ENCODE results near the gene ABTB1.
"Not testable (repeated sequence)": the region's sequence is repeated elsewhere in the genome, so short reads cannot be mapped to it uniquely, and the experiment has no call there.

ABTB1 gene

DNA sequence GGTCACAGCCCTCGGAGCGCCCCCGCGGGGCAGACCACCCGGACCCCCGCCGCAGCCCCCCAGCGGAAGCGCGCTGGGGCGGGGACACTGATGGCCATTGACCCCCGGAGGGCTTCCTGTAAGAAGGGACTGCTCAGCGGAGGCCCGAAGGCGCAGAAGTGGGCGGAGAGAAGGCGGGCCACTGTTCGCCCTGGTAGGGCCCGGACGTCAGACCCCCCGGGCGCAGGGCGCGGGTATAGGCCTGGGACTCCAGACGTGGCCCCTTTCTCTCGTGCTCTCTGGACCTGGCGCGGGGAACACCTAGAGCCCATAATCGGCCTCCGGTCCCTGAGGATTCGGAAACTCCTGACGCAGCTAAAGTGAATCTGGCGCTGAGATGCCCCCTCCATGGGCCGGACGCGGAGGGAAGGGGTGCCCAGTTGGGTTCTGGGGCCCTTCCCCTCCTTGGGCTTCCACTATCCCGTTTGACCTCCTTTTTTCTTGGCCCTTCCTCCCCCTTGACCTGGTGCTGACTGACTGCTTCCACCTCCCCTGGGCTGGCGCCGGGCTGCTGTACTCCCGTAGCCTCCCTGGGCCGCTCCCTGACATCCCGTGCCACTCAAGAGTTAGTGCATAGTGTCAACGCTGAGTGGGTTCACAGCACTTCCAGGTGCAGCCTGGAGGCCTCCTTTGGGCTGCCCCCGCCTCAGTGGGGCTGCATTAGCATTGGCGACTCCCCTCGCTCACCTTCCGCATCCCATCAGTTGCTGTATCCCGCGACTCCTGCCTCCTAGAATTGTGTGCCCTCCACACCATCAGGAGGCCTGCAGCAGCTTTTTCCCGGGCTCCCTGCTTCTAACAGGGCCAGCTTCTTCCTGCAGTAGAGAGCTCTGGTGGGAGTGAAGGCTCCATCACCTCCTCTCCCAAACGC, 694 bp downstream of the ABTB1 start:
- DNase-seq: peak; percentile 36 to 62

DNA sequence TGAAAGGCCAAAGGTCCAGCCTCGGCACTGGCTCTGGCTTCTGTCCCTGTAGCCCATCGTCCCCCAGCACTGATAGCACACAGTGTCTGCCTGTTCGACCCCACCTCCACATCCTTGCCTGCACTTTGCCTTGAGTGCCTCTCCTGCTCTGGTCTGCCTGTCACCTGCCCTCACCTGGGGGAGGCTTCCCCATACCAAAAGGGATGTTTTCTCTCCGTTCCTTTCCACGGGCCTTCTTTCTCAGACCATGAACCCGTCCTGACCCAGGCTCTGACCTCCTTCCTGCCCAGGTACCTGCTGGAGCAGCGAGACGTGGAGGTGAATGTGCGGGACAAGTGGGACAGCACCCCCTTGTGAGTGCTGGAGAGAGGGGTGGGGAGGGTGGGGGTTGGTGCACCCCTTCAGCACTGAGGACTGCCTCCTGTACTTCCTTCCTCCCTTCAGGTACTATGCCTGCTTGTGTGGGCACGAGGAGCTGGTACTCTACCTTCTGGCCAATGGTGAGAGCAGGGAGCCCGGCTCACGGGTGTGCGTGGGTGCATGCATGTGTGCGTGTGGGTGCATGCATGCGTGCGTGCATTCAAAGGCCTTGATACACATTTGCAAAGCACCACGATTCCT, 1.5 kb downstream of the ABTB1 start:
- no peak for DNase-seq

DNA sequence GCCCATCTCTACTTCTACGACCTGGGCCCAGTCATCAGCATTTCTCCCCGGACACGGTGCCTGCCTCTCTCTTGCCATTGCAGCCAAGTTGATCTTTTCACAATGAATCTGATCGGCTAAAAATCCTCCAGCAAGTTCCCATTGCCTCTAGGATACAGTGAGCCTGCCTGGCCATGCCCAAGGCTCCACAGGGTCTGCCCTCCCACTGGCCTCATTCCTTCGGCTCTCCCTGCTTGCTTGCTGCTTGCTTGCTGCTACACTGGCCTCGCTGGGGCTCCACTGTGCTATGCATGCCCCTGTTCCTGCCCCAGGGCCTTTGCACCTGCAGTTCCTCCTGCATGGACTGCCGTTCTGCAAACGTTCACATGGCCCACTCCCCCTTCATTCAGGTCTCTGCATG, 2.0 kb downstream of the ABTB1 start:
- DNase-seq: no peak

DNA sequence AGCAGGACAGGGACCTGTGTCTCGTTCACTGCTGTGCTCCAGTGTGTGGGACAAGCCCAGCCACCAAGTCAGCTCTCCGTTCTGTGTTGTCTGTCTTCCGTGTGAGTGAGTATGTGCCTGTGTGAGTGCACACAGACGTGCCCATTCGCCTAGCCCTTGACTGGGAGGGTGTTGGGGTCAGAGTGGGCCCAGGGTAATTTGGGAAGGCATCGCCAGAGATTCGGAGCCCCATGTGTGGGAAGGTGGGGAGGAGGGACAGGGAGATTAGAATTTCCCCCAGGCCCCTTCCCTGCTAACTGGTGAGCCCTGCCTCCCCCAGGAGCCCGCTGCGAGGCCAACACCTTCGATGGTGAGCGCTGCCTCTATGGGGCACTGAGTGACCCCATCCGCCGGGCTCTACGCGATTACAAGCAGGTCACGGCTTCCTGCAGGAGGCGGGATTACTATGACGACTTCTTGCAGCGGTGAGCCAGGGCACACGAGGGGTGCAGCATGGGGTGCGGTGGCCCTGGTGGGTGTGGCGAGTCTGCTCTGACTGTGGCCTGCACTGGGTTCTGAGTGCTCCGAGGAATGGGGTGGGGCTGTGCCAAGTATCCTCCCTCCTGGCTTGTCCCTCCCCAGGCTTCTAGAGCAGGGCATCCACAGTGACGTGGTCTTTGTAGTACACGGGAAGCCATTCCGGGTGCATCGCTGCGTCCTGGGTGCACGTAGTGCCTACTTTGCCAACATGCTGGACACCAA, 3.1 kb downstream of the ABTB1 start:
- no peak for DNase-seq

DNA sequence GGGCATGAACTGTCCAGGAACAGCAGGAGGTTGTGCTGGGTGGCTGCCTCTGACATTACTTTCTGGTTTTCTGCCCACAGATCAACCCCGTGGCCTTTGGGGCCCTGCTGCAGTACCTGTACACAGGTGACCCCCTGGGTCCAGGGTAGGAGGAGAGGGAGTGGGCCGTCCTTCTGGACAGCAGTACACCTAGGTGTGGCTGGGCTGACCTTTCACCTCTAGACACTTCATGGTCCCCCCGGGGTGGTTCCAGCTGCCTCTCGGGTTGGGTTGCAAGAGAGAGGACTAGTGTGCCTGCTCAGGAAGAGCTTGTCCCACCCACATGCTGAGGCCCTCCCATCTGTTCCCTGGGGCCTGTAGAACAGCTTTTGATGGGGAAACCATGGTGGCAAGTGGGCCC, 3.7 kb downstream of the ABTB1 start:
- no peak for DNase-seq

DNA sequence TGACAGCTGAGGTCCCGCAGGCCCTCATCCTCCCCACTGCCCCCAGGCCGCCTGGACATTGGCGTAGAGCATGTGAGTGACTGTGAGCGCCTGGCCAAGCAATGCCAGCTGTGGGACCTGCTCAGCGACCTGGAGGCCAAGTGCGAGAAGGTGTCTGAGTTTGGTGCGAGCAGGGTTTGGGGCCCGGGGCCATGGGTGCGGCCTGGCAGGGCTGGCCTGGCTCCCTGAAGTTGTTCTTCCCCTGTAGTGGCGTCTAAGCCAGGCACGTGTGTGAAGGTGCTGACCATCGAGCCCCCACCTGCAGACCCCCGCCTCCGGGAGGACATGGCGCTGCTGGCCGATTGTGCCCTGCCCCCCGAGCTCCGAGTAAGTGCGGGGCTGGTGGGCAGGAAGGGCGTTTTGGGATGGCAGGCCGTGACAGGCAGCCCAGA, 4.2 kb downstream of the ABTB1 start:
- DNase-seq: no peak

DNA sequence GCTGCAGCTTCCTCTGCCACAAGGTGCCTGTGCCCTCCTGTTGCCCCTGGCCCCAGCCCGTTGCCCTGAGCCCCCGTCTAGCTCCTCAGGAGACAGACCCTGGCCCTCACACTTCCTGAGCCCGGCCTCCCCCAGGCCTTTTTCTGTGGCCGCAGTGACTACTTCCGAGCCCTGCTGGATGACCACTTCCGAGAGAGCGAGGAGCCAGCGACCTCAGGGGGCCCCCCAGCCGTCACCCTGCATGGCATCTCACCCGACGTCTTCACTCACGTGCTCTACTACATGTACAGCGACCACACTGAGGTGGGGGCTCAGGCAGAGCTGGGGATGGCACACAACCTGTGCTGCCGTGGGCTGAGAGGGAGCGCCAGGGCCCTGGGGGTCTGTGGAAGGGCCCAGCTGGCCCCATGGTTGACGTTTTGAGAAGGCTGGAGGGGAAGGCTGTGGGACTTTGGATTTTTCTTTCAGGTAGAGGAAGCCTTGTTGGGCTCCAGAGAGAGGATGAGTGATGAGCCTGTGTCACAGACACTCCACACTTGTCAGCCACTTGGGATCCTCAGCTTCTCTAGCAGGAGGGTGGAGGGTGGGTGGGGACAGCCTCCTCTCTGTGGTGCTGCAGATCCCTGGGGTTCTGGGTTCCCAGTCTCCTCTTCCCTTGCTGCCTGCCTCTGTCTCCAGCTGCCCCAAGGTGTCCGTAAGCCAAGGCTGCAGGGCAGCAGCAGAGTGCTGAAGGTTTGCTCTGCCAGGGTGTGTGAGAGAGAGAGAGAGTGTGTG, 5.0 kb downstream of the ABTB1 start:
- DNase-seq: no peak

DNA sequence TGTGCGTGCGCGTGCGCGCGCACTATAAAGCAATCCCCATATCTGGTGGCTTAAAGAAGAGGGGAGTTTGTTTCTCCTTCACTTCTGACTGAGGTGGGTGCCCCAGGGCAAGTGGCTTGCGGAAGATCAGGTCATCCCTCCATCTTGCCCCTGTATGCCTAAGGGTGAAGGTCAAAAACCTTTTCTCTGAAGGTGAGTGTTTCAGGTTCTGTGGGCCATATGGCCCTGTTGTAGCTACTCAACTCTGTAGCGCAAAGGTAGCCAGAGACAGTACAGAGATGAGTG, 5.5 kb downstream of the ABTB1 start:
- DNase-seq: no peak

DNA sequence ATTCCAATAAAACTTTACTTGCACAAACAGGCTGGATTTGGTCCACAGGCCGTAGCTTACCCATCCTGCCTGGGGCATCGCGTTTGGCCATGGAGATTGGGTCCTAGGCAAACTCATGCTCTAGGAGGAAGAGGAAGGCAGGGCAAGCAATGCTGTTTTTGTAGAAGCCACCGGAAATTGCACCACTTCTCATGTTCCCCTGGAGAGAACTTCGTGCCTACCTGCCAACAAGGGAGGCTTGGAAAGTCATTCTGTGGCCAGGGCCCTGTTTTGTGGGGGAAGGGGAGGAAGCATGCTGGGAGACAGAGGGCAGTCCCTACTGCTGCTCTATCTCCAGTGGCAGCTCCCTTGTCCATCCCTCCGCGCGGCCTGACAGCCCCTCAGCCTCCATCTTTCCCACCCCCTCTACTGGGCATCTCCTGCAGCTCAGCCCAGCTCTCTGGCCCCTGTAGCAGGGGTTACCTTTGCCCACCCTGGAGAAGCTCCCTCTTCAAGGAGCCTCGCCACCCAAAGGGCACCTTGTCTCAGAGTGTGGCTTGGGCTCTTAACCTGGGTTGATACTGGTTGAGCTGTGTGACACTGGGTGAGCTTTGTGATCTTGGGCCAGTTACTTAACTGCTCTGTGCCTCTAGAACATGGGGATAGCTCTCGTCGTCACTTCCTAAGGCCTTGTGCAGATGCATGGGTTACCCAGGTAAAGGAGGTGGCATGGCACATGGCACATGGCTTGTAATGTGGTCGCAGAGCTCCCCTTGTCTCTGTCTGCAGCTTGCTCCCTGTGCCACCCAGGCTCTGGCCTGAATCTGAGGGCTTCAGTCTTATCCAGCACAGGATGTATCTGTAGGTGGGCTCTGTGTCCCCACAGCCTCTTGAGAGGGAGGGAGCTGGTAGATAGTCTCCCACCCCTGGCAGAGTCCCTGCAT, 6.1 kb downstream of the ABTB1 start:
- no peak for DNase-seq

DNA sequence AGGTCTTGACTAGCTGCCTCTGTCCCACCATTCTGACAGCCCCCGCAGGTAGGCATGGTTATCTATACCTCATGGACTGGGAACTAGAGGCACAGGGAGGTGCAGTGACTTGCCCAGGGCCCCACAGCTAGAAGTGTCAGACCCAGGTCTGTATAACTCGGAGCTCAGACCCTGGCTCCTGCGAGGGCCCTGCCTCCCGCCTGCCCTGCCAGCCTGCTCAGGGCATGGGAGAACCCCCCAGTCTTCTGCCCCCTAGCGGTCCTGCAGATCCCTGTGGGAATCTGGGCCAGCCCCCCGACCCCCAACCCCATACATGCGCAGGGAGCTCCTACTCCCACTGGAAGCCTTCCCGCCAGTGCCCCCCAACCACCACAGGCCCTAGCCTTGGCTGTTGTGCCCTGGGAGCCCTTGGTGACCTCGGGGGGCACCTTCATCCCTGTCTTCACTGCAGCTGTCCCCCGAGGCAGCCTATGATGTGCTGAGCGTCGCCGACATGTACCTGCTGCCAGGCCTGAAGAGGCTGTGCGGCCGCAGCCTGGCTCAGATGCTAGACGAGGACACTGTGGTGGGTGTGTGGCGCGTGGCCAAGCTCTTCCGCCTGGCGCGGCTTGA, 6.9 kb downstream of the ABTB1 start:
- DNase-seq: no peak

DNA sequence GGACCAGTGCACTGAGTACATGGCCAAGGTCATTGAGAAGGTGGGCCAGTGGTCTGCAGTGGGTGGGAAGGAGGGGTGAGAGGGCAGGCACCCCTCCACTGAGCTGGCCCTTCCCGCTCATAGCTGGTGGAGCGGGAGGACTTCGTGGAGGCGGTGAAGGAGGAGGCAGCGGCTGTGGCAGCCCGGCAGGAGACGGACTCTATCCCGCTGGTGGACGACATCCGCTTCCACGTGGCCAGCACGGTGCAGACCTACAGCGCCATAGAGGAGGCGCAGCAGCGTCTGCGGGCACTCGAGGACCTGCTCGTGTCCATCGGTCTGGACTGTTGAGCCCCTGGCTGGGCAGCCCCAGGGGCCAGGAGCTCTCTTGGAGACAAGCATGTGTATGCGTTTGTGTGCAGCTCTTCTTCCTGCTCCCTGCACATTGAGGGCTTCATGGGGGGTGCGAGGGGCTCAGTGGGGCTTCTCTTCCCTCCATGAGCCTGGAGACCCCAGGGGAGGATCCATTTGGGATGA, 7.5 kb downstream of the ABTB1 start:
- DNase-seq: no peak

DNA sequence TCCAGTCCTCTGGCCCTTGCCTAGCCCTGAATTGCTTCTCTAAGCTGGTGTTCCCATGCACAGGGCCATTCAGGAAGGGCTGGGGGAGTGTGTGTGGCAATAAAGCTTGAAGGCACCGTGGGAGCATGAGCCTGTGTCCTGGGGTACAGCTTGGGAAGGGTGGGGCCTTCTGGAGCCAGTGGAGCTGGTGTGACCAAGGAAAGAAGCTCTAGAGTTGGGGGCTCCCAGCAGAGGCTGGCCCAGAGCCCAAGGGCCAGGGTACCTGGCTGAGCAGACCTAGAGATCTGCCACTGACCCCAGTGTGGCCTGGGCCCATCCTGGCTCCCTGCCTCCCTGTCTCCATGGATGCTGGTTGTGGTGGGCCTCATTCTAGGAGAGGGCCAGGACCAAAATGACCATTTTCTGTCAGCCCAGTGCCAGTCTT, 8.1 kb downstream of the ABTB1 start:
- DNase-seq: no peak

DNA sequence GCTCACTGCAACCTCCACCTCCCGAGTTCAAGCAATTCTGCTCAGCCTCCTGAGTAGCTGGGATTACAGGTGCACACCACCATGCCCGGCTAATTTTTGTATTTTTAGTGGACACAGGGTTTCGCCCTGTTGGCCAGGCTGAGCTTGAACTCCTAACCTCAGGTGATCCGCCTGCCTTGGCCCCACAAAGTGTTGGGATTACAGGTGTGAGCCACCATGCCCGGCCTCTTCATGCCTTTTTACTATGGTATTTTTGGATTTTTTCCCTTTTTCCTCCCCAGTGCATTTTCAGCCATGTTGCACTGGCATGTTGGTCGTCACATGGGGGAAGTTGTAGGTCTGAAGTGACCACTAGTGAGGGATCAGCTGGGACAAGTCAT, 9.4 kb downstream of the ABTB1 start:
- not testable (repeated sequence) for DNase-seq

DNA sequence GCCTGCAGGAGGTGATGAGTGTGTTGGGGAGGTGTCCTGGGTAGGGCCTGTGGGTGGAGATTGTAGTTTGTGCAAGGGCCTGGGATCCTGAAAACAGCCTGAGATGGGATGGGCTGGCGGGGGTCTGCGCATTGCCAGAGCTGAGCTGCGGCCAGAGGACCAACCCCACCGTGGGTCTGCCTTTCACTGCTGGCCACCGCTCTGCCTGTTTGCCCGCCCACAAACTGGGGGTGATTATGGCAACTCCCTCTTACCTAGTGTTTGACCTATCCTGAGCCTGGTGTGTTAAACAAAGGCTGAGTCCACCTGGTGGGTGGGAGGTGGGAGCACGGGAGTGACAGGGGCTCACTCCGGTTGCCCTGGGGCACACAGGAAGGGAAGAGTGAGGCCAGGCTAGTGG, 9.8 kb downstream of the ABTB1 start:
- no peak for DNase-seq

DNA sequence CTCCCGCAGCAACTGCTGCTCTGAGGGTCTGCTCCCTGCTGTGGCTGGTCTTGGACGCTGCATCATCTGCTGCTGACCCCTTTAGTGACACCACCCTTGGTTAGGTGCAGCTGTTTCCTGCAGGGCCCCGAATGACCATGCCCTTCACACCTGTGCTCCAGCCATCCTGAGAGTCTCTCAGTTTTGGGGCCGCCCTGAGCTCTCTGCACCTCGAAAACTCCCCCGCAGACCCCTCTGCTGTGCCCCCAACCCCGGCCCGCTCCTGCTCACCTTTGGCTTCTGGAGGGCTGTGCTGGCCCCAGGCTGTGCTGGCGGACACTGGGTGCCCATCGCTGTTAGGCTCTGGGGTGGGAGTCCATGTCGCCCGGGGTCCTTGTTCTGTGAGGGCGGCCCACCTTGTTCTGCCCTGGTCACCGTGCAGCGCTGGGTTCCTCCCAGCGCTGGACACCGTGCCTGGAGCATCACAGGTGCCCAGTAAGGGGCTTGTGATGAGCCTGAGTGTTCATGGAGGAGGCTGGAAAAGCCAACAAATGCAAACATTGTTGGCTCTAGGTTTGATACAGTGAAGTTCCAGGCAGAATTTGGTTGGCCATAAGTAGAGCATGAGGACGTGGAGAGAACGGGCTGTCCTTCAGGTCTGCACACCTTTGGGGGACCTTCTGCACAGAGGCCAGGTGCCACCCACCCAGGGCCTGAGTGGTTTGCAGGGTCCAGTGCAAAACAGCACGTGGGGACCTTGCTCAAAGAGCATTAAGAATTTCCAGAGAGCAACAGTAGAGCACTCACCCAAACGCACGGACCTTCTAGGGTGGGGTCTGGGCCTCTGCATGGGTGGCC, 12.3 kb downstream of the ABTB1 start:
- DNase-seq: no peak

DNA sequence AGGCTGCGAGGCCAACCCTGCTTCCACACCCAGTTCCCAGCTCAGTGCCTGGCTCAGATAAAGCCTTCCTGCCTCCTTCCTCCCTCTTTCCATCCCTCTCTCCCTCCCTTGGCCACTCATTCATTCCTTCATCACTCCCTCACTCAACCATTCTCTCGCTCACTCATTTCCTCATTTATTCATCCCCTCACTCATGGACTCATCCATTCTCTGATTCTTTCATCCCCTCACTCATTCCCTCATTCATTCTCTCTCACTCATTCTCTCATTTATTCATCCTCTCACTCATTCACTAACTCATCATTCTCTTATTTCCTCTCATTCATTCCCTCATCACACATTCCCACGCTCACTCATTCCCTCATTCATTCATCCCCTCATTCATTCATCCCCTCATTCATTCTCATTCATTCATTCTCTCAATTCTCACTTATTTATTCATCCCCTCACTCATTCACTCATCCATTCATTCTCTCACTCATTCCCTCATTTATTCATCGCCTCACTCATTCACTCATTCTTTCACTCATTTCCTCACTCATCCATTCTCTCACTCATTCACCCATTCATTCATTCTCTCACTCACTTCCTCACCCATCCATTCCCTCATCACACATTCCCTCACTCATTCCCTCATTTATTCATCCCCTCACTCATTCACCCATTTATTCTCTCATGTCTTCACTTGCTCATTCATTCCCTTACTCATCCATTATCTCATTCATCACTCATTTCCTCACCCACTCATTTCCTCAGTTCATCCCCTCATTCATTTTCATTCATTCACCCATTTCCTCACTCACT, 13.2 kb downstream of the ABTB1 start:
- no peak for DNase-seq

DNA sequence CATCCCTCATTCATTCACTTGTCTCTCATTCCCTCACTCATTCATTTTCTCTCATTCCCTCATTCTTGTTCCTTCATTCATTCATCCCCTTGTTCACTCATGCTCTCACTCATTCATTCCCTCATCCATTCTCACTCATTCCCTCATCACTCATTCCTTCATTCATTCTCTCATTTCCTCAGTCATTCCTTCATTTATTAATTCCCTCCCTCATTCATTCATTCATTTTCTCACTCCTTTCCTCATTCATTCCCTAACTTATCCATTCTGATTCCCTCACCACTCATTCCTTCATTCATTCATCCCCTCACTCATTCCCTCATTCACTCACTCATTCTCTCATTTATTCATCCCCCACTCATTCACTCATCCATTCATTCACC, 13.8 kb downstream of the ABTB1 start:
- no peak for DNase-seq

DNA sequence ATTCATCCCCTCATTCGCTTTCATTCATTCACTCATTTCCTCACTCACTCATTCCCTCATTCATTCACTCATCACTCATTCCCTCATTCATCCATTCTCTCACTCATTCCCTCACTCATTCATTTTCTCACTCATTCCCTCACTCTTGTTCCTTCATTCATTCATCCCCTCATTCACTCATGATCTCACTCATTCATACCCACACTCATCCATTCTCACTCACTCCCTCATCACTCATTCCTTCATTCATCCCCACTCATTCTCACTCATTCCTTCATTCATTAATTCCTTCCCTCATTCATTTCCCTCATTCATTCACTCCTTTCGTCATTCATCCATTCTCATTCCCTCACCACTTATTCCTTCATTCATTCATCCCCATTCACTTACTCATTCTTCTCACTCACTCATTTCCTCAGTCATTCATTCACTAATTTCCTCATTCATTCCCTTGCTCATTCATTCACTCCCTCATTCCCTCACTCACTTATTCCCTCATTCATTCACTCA, 14.5 kb downstream of the ABTB1 start:
- no peak for DNase-seq

DNA sequence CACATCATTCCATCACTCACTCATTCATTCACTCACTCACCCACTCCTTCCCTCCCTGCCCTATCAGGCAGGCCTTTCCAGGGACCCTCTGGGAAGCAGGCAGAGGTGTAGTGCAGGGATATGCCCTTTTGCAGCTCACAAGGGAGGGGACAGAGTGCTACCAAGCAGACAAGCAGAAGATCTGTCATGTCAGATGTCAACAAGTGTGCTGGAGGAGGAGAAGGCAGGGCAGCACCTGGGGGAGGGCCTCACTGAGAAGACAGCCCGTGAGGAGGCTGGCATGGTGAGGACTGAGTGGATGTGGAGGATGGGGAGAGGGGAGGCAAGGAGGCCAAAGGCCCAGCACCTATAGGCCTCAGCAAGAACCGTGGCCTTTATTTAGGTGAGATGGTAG, 15.3 kb downstream of the ABTB1 start:
- DNase-seq: no peak

Data from CD4-positive, alpha-beta T cell treated with Interferon alpha-2 for 1 hour (primary cell).